Vagina (tissue), 2 donors: ENCODE data around the gene BEND3.

Source experiments
- CTCF ChIP-seq, 3 experiments: fragments of 450-650 bp in 2 of 3; fragments of 200-600 bp in 1 of 3; sonication (generic) in 1 of 3; IDR thresholded peaks; one replicate each; pipeline ENCODE4 v1.5.1; 2017 to 2019; ENCODE audit warnings: antibody characterized with exemption in 3 of 3, mild to moderate bottlenecking in 2 of 3, moderate library complexity in 2 of 3
- POLR2A ChIP-seq, 2 donors: fragments of 450-650 bp; IDR thresholded peaks; one replicate each; pipeline ENCODE4 v1.6.1; 2017; ENCODE audit warnings: antibody characterized with exemption in 2 of 2, mild to moderate bottlenecking in 2 of 2, moderate library complexity in 2 of 2
- POLR2AphosphoS5 ChIP-seq, 2 donors: sonication (generic); formaldehyde crosslinking; IDR thresholded peaks; one replicate each; pipeline ENCODE4 v1.9.0; 2017; ENCODE audit warnings: antibody characterized with exemption in 2 of 2, mild to moderate bottlenecking in 2 of 2, low read depth in 1 of 2; ENCODE audit not compliant: insufficient read depth in 1 of 2

GRCh38 chr6:107098436-107099307, 16.6 kb downstream of the BEND3 start:
- no peak for TF ChIP-seq POLR2A (IDR thresholded peaks at IDR 0.05)
- TF ChIP-seq CTCF (IDR thresholded peaks at IDR 0.05): no peak
- TF ChIP-seq POLR2AphosphoS5 (IDR thresholded peaks at IDR 0.05; ENCODE audit: insufficient read depth in 1 of 2, low read depth in 1 of 2): no peak
